IMR-90 (cell line): ENCODE results near the gene PATE1. TPM values are rescaled to one million over a fixed set of nuclear protein-coding genes. Genes with fewer than 3 reads are reported as not detected.

Experiments used
- ATAC-seq: fragments of 200-7000 bp; cut with Tn5 transposase; 2 replicates; pipeline ENCODE4 v1.9.1; 2020; ENCODE audit warnings: low read depth, mild to moderate bottlenecking, moderate library complexity
- BruUV-seq: library from RNA; stranded (reverse); fragments of 400-500 nt; replicated peaks from 2 replicates; lab custom pipeline; 2021; lab: Mats Ljungman, UMichigan
- CTCF ChIA-PET: fragments of 300-600 bp; formaldehyde crosslinking; extraction: SDS; loops from one replicate; lab custom pipeline; 2021; ENCODE audit warnings: antibody characterized with exemption; lab: Yijun Ruan, JAX
- POLR2A ChIA-PET: fragments of 300-600 bp; sonication (Branson Sonifier 250); formaldehyde crosslinking; loops from one replicate; lab custom pipeline; 2022; ENCODE audit warnings: antibody characterized with exemption; ENCODE audit not compliant: unreplicated experiment; lab: Charles Lee
- DNase-seq: peaks from one replicate; pipeline ENCODE4 v3.0.0; 2013
- H2AFZ ChIP-seq: replicated peaks from 2 replicates; pipeline ENCODE3; 2013; ENCODE audit warnings: low read length, mild to moderate bottlenecking; ENCODE audit not compliant: poor library complexity
- H2AK5ac ChIP-seq: 2 replicates; pipeline ENCODE4 v1.6.1; 2013; ENCODE audit warnings: low read depth, low read length, inconsistent platforms
- H2AK9ac ChIP-seq: replicated peaks from 2 replicates; pipeline ENCODE3; 2013; ENCODE audit warnings: mild to moderate bottlenecking, low read depth, low read length, moderate library complexity; ENCODE audit not compliant: poor library complexity
- H2BK120ac ChIP-seq: 2 replicates; pipeline ENCODE4 v1.6.1; 2013; ENCODE audit warnings: low read depth, low read length, inconsistent platforms
- H2BK15ac ChIP-seq: 3 replicates; pipeline ENCODE4 v1.6.1; 2013; ENCODE audit warnings: low read depth, low read length, inconsistent platforms
- H2BK20ac ChIP-seq: 2 replicates; pipeline ENCODE4 v1.6.1; 2013; ENCODE audit warnings: low read depth, mild to moderate bottlenecking, inconsistent platforms, low read length, moderate library complexity
- H2BK5ac ChIP-seq: 2 replicates; pipeline ENCODE4 v1.6.1; 2013; ENCODE audit warnings: mild to moderate bottlenecking, low read depth, low read length, inconsistent platforms; ENCODE audit not compliant: poor library complexity, severe bottlenecking
- H3K14ac ChIP-seq: replicated peaks from 2 replicates; pipeline ENCODE4 v1.6.1; 2013; ENCODE audit warnings: low read depth, low read length, inconsistent platforms
- H3K18ac ChIP-seq: 2 replicates; pipeline ENCODE4 v1.6.1; 2013; ENCODE audit warnings: low read depth, low read length, control low read depth
- H3K23ac ChIP-seq: 2 replicates; pipeline ENCODE4 v1.6.1; 2013; ENCODE audit warnings: low read depth, low read length, inconsistent platforms
- H3K27ac ChIP-seq: 2 replicates; pipeline ENCODE4 v1.5.1; 2013; ENCODE audit warnings: mild to moderate bottlenecking, control low read depth, low read length; ENCODE audit not compliant: insufficient read depth
- H3K27me3 ChIP-seq: 2 replicates; pipeline ENCODE4 v1.6.1; 2013; ENCODE audit warnings: low read length; ENCODE audit not compliant: control insufficient read depth, insufficient read depth
- H3K36me3 ChIP-seq: 2 replicates; pipeline ENCODE4 v1.6.1; 2013; ENCODE audit warnings: low read length, mixed read lengths; ENCODE audit not compliant: control insufficient read depth, insufficient read depth
- H3K4ac ChIP-seq: 2 replicates; pipeline ENCODE4 v1.6.1; 2013; ENCODE audit warnings: low read depth, low read length, inconsistent platforms
- H3K4me1 ChIP-seq: 2 replicates; pipeline ENCODE4 v1.6.1; 2013; ENCODE audit warnings: low read length, mixed read lengths; ENCODE audit not compliant: control insufficient read depth, insufficient read depth
- H3K4me2 ChIP-seq: 2 replicates; pipeline ENCODE4 v1.6.1; 2013; ENCODE audit warnings: low read depth, mild to moderate bottlenecking, control low read depth, low read length, moderate library complexity
- H3K4me3 ChIP-seq: 2 replicates; pipeline ENCODE4 v1.5.1; 2013; ENCODE audit warnings: low read depth, mild to moderate bottlenecking, control low read depth, low read length, moderate library complexity; ENCODE audit not compliant: insufficient read depth
- H3K56ac ChIP-seq: 2 replicates; pipeline ENCODE4 v1.6.1; 2013; ENCODE audit warnings: low read length, inconsistent platforms; ENCODE audit not compliant: insufficient read depth; ENCODE audit errors: extremely low read depth
- H3K79me1 ChIP-seq, 2 experiments: 2 replicates each; pipeline ENCODE4 v1.6.1; 2013; ENCODE audit warnings: low read length in 2 of 2, inconsistent platforms in 1 of 2, low read depth in 1 of 2
- H3K9ac ChIP-seq: 2 replicates; pipeline ENCODE4 v1.6.1; 2013; ENCODE audit warnings: low read depth, low read length, control low read depth
- H3K9me1 ChIP-seq: 2 replicates; pipeline ENCODE4 v1.6.1; 2013; ENCODE audit warnings: low read length, inconsistent platforms; ENCODE audit not compliant: insufficient read depth
- H3K9me3 ChIP-seq: 2 replicates; pipeline ENCODE4 v1.6.1; 2013; ENCODE audit warnings: low read length; ENCODE audit not compliant: control insufficient read depth, insufficient read depth
- H4K20me1 ChIP-seq: 2 replicates; pipeline ENCODE4 v1.6.1; 2013; ENCODE audit warnings: low read length, inconsistent platforms; ENCODE audit not compliant: insufficient read depth
- H4K5ac ChIP-seq: 2 replicates; pipeline ENCODE4 v1.6.1; 2013; ENCODE audit warnings: mild to moderate bottlenecking, low read depth, low read length, control low read depth
- H4K8ac ChIP-seq, 2 experiments: 2 replicates each; pipeline ENCODE4 v1.6.1; 2013; ENCODE audit warnings: low read depth in 2 of 2, low read length in 2 of 2, control low read depth in 1 of 2, inconsistent platforms in 1 of 2
- H4K91ac ChIP-seq: 2 replicates; pipeline ENCODE4 v1.6.1; 2013; ENCODE audit warnings: low read depth, low read length, inconsistent platforms; ENCODE audit not compliant: insufficient read depth
- BHLHE40 ChIP-seq: fragments of 150-350 bp; IDR thresholded peaks from 2 replicates; pipeline ENCODE4 v1.6.1; 2016; ENCODE audit warnings: mild to moderate bottlenecking, low read depth, low read length
- CEBPB ChIP-seq: IDR thresholded peaks from 2 replicates; pipeline ENCODE4 v1.6.1; 2012; ENCODE audit warnings: low read depth, low read length, improper control_type of control experiment
- ELK1 ChIP-seq: fragments of 150-350 bp; IDR thresholded peaks from 2 replicates; pipeline ENCODE4 v1.6.1; 2016; ENCODE audit warnings: low read depth, mild to moderate bottlenecking, low read length, moderate library complexity, borderline replicate concordance
- MAZ ChIP-seq: IDR thresholded peaks from 2 replicates; pipeline ENCODE4 v1.6.1; 2012; ENCODE audit warnings: low read depth, mild to moderate bottlenecking, low read length, improper control_type of control experiment, moderate library complexity, borderline replicate concordance
- MXI1 ChIP-seq: IDR thresholded peaks from 2 replicates; pipeline ENCODE4 v1.6.1; 2012; ENCODE audit warnings: low read depth, mild to moderate bottlenecking, low read length, moderate library complexity, borderline replicate concordance
- POLR2A ChIP-seq: IDR thresholded peaks from 2 replicates; pipeline ENCODE4 v1.6.1; 2012; ENCODE audit warnings: mild to moderate bottlenecking, low read depth, low read length
- RFX5 ChIP-seq: IDR thresholded peaks from 2 replicates; pipeline ENCODE4 v1.8.0; 2012; ENCODE audit warnings: low read depth, mild to moderate bottlenecking, low read length, moderate library complexity
- SMC3 ChIP-seq: fragments of 150-350 bp; IDR thresholded peaks from 2 replicates; pipeline ENCODE4 v1.6.1; 2016; ENCODE audit warnings: low read depth, mild to moderate bottlenecking, antibody characterized with exemption, low read length, moderate library complexity
- USF2 ChIP-seq: fragments of 150-350 bp; IDR thresholded peaks from 2 replicates; pipeline ENCODE4 v1.6.1; 2017; ENCODE audit warnings: mild to moderate bottlenecking, antibody characterized with exemption, low read length, low read depth
- dilution Hi-C: fragments of 300-500 bp; cut with HindIII; formaldehyde crosslinking; loops from one replicate; pipeline ENCODE4 v1.14.3; 2018; ENCODE audit warnings: low sequenced_read_pairs; ENCODE audit not compliant: unreplicated experiment
- in situ Hi-C: fragments of 300-500 bp; cut with MboI; formaldehyde crosslinking; loops from 3 replicates; pipeline ENCODE4 v1.14.3; 2019; ENCODE audit warnings: low sequenced_read_pairs, inconsistent platforms, mixed read lengths
- intact Hi-C: fragments of 100-400 bp; cut with micrococcal nuclease; formaldehyde crosslinking; loops from 2 replicates; pipeline ENCODE4 v1.10.0; 2022
- polyA plus RNA-seq, 3 experiments: library from polyadenylated mRNA; depleted of rRNA; stranded (reverse); fragments of >200 nt; gene quantifications; 2 replicates each; pipeline ENCODE4 v1.2.3, GENCODE V29; 2012; ENCODE audit warnings: low replicate concordance in 1 of 3
- total RNA-seq: library from RNA; depleted of rRNA; stranded (reverse); fragments of >200 nt; gene quantifications from 2 replicates; pipeline ENCODE4 v1.2.3, GENCODE V29; 2012

Gene PATE1
- total and polyA plus RNA-seq, 2 of the 4 experiments (the other 2 are of a cell fraction), result not detected

- no peak overlapping the region for H3K18ac ChIP-seq
- in situ Hi-C loops (no loop called here), dilution Hi-C loops (no loop called here), intact Hi-C loops (no loop called here)
- BruUV-seq, result no TSS peak
- H2BK15ac ChIP-seq, result no peak overlapping the region
- no peak overlapping the region for H2AK9ac ChIP-seq
- no peaks in the 10 kb centered on the region for H4K20me1 ChIP-seq
- no peak overlapping the region for H3K27ac ChIP-seq
- no peaks in the 10 kb centered on the region for H3K9me3 ChIP-seq
- H3K36me3 ChIP-seq, result no peaks in the 10 kb centered on the region
- H3K4me3 ChIP-seq, result no peak overlapping the region
- H3K14ac ChIP-seq, result no peak overlapping the region
- no peak overlapping the region for H2AK5ac ChIP-seq
- H4K5ac ChIP-seq, result no peak overlapping the region
- H3K4me2 ChIP-seq, result no peak overlapping the region
- H2BK20ac ChIP-seq, result no peak overlapping the region
- H3K4me1 ChIP-seq, result no peaks in the 10 kb centered on the region
- no peak overlapping the region for H3K4ac ChIP-seq
- H2AFZ ChIP-seq, result no peak overlapping the region
- H4K91ac ChIP-seq, result no peak overlapping the region
- H3K27me3 ChIP-seq, result no peaks in the 10 kb centered on the region
- no peaks in the 10 kb centered on the region for H3K79me1 ChIP-seq
- H3K56ac ChIP-seq, result no peak overlapping the region
- H3K9me1 ChIP-seq, result no peaks in the 10 kb centered on the region
- no peak for DNase-seq
- no peak for ATAC-seq
- H3K9ac ChIP-seq, result no peak overlapping the region
- no peak overlapping the region for H3K23ac ChIP-seq
- POLR2A ChIA-PET, result no interaction called here
- H2BK5ac ChIP-seq, result no peak overlapping the region
- no peak overlapping the region for H2BK120ac ChIP-seq
- TF ChIP-seq USF2 (no peak), POLR2A (no peak), SMC3 (no peak), MXI1 (no peak), MAZ (no peak), ELK1 (no peak), CEBPB (no peak), RFX5 (no peak), BHLHE40 (no peak)
- CTCF ChIA-PET, result interaction anchor here (0.6 kb wide), 1 partner anchor 376 kb away, joined by 4 read pairs; no protein-coding TSS in a partner anchor
- no peak overlapping the region for H4K8ac ChIP-seq
Observed at GRCh38 chr11:125740617-125741016, 5.5 kb upstream of the PATE1 start.
